Vagina (tissue), 2 donors: ENCODE results near the gene CAB39L.

Experiments used
- POLR2A ChIP-seq, 2 donors: fragments of 450-650 bp; IDR thresholded peaks; one replicate each; pipeline ENCODE4 v1.6.1; 2017; ENCODE audit warnings: antibody characterized with exemption in 2 of 2, mild to moderate bottlenecking in 2 of 2, moderate library complexity in 2 of 2
- POLR2AphosphoS5 ChIP-seq, 2 donors: sonication (generic); formaldehyde crosslinking; IDR thresholded peaks; one replicate each; pipeline ENCODE4 v1.9.0; 2017; ENCODE audit warnings: antibody characterized with exemption in 2 of 2, mild to moderate bottlenecking in 2 of 2, low read depth in 1 of 2; ENCODE audit not compliant: insufficient read depth in 1 of 2
- TF ChIP-seq, protein P1 (sequence below), 3 experiments: fragments of 450-650 bp in 2 of 3; fragments of 200-600 bp in 1 of 3; sonication (generic) in 1 of 3; IDR thresholded peaks; one replicate each; pipeline ENCODE4 v1.5.1; 2017 to 2019; ENCODE audit warnings: antibody characterized with exemption in 3 of 3, mild to moderate bottlenecking in 2 of 3, moderate library complexity in 2 of 3

DNA sequence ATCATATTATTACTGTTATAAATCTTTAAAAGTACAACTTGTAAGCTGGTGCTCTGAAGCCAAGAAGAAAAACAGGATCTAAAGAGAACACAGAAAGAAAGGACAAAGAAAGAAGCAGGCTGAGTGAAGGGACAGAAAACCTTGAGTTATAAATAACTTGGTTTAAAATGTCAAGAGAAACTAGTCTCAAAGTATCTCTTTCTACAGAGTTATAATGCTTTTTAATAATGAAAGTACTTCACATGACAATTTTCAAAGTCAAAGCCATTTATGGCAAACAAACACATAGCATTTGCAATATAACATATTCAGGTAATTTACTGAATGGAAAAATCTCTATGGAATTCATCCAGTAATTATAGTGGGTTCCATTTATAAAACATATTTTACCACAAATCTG lies 33.4 kb downstream of the CAB39L start:
- TF ChIP-seq, protein P1, sequence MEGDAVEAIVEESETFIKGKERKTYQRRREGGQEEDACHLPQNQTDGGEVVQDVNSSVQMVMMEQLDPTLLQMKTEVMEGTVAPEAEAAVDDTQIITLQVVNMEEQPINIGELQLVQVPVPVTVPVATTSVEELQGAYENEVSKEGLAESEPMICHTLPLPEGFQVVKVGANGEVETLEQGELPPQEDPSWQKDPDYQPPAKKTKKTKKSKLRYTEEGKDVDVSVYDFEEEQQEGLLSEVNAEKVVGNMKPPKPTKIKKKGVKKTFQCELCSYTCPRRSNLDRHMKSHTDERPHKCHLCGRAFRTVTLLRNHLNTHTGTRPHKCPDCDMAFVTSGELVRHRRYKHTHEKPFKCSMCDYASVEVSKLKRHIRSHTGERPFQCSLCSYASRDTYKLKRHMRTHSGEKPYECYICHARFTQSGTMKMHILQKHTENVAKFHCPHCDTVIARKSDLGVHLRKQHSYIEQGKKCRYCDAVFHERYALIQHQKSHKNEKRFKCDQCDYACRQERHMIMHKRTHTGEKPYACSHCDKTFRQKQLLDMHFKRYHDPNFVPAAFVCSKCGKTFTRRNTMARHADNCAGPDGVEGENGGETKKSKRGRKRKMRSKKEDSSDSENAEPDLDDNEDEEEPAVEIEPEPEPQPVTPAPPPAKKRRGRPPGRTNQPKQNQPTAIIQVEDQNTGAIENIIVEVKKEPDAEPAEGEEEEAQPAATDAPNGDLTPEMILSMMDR (IDR thresholded peaks at IDR 0.05), result no peak
- TF ChIP-seq POLR2AphosphoS5 (IDR thresholded peaks at IDR 0.05; ENCODE audit: insufficient read depth in 1 of 2, low read depth in 1 of 2), result no peak
- no peak for TF ChIP-seq POLR2A (IDR thresholded peaks at IDR 0.05)
